ENCODE data around the gene SLC6A4. TPM values are rescaled to one million over a fixed set of nuclear protein-coding genes. Genes with fewer than 3 reads are reported as not detected.

Gene SLC6A4
- total RNA-seq, 4 donors from 2014 or later = 10.7 to 156 (median 109) TPM

GRCh38 chr17:30229012-30229411, 6.5 kb downstream of the SLC6A4 start:
- peak overlapping the region in 2 of 4 donors; percentile 67 to 71 for H3K27ac ChIP-seq
- no peaks in the 10 kb centered on the region for H3K36me3 ChIP-seq
- peaks cover 0 to 22% (median 0%) of the 10 kb centered on the region in 4 donors for H3K4me1 ChIP-seq
- no peaks in the 10 kb centered on the region for H3K9me3 ChIP-seq
- no peaks in the 10 kb centered on the region for H3K27me3 ChIP-seq
- no peak for TF ChIP-seq CTCF (IDR thresholded peaks at IDR 0.05)
- peak in 1 of 2 donors; percentile 24 for TF ChIP-seq POLR2A (IDR thresholded peaks at IDR 0.05)
- no peak overlapping the region for H3K4me3 ChIP-seq
- peak in 2 of 3 donors; percentile 65 to 82 for DNase-seq

- peak overlapping the region in 2 of 4 donors; percentile 67 to 71 for H3K27ac ChIP-seq
- peaks cover 0 to 30% (median 0%) of the 10 kb centered on the region in 4 donors for H3K4me1 ChIP-seq
- H3K9me3 ChIP-seq = no peaks in the 10 kb centered on the region
- H3K27me3 ChIP-seq = no peaks in the 10 kb centered on the region
- H3K36me3 ChIP-seq = no peaks in the 10 kb centered on the region
- no peak overlapping the region for H3K4me3 ChIP-seq
- no peak for DNase-seq
- TF ChIP-seq CTCF (IDR thresholded peaks at IDR 0.05) = no peak
These were observed 7.5 kb downstream of the SLC6A4 start for GRCh38 chr17:30228011-30228410.

GRCh38 chr17:30226878-30227277, 8.6 kb downstream of the SLC6A4 start:
- H3K27me3 ChIP-seq = no peaks in the 10 kb centered on the region
- H3K36me3 ChIP-seq = no peaks in the 10 kb centered on the region
- no peak for TF ChIP-seq CTCF (IDR thresholded peaks at IDR 0.05)
- TF ChIP-seq POLR2A (IDR thresholded peaks at IDR 0.05) = no peak
- no peak overlapping the region for H3K27ac ChIP-seq
- DNase-seq = no peak
- no peak overlapping the region for H3K4me3 ChIP-seq
- no peaks in the 10 kb centered on the region for H3K9me3 ChIP-seq
- peaks cover 0 to 31% (median 0%) of the 10 kb centered on the region in 4 donors for H3K4me1 ChIP-seq

GRCh38 chr17:30225919-30226553, 9.5 kb downstream of the SLC6A4 start:
- peak in 1 of 3 donors; percentile 73 for DNase-seq
- H3K4me1 ChIP-seq = peaks cover 0 to 31% (median 0%) of the 10 kb centered on the region in 4 donors
- H3K9me3 ChIP-seq = no peaks in the 10 kb centered on the region
- H3K27ac ChIP-seq = peak overlapping the region in 3 of 4 donors; percentile 20 to 87 (median 83)
- H3K4me3 ChIP-seq = no peak overlapping the region
- no peaks in the 10 kb centered on the region for H3K27me3 ChIP-seq
- no peak for TF ChIP-seq POLR2A (IDR thresholded peaks at IDR 0.05)
- no peak for TF ChIP-seq CTCF (IDR thresholded peaks at IDR 0.05)
- no peaks in the 10 kb centered on the region for H3K36me3 ChIP-seq

GRCh38 chr17:30225112-30225511, 10.4 kb downstream of the SLC6A4 start:
- TF ChIP-seq CTCF (IDR thresholded peaks at IDR 0.05) (no peak), POLR2A (IDR thresholded peaks at IDR 0.05) (no peak)
- DNase-seq = no peak
- H3K36me3 ChIP-seq = no peaks in the 10 kb centered on the region
- no peak overlapping the region for H3K4me3 ChIP-seq
- H3K27ac ChIP-seq = peak overlapping the region in 3 of 4 donors; percentile 51 to 87 (median 83)
- no peaks in the 10 kb centered on the region for H3K9me3 ChIP-seq
- no peaks in the 10 kb centered on the region for H3K27me3 ChIP-seq
- peaks cover 0 to 31% (median 0%) of the 10 kb centered on the region in 4 donors for H3K4me1 ChIP-seq
